Liver (tissue), 3 donors: ENCODE results near the gene CLIP1.

Experiments used
- ATF3 ChIP-seq: IDR thresholded peaks from 2 replicates; pipeline ENCODE4 v1.6.1; 2016; ENCODE audit warnings: antibody characterized with exemption
- CTCF ChIP-seq: fragments of 150-350 bp; IDR thresholded peaks from 2 replicates; pipeline ENCODE4 v1.5.1; 2017; ENCODE audit warnings: improper control_type of control experiment, low read depth, low read length; ENCODE audit not compliant: missing input control
- EGR1 ChIP-seq, 2 donors: IDR thresholded peaks; 2 replicates each; pipeline ENCODE4 v1.6.1; 2016 to 2018; ENCODE audit warnings: antibody characterized with exemption in 2 of 2, low read depth in 2 of 2
- FOXA1 ChIP-seq: IDR thresholded peaks from 2 replicates; pipeline ENCODE4 v1.6.1; 2016; ENCODE audit warnings: antibody characterized with exemption
- GABPA ChIP-seq, 2 donors: IDR thresholded peaks in 1 of 2; conservative IDR thresholded peaks in 1 of 2; 2 replicates each; pipeline ENCODE4 v1.6.1; 2016; ENCODE audit warnings: antibody characterized with exemption in 2 of 2, mild to moderate bottlenecking in 1 of 2, moderate library complexity in 1 of 2
- HNF4G ChIP-seq: IDR thresholded peaks from 2 replicates; pipeline ENCODE4 v1.6.1; 2016; ENCODE audit warnings: antibody characterized with exemption
- JUND ChIP-seq, 2 donors: IDR thresholded peaks; 2 replicates each; pipeline ENCODE4 v1.6.1; 2016; ENCODE audit warnings: antibody characterized with exemption in 2 of 2
- MAX ChIP-seq: IDR thresholded peaks from 2 replicates; pipeline ENCODE4 v1.6.1; 2016; ENCODE audit warnings: antibody characterized with exemption
- NR2F2 ChIP-seq: IDR thresholded peaks from 2 replicates; pipeline ENCODE4 v1.6.1; 2016; ENCODE audit warnings: antibody characterized with exemption
- RAD21 ChIP-seq, 2 donors: IDR thresholded peaks; 2 replicates each; pipeline ENCODE4 v1.6.1; 2016; ENCODE audit warnings: antibody characterized with exemption in 2 of 2, mild to moderate bottlenecking in 2 of 2
- REST ChIP-seq: IDR thresholded peaks from 2 replicates; pipeline ENCODE4 v1.6.1; 2016; ENCODE audit warnings: antibody characterized with exemption, mild to moderate bottlenecking
- SP1 ChIP-seq: IDR thresholded peaks from 2 replicates; pipeline ENCODE4 v1.6.1; 2018; ENCODE audit warnings: antibody characterized with exemption, mild to moderate bottlenecking
- TAF1 ChIP-seq: conservative IDR thresholded peaks from 2 replicates; pipeline ENCODE4 v1.6.1; 2016; ENCODE audit warnings: antibody characterized with exemption, mild to moderate bottlenecking
- ZBTB33 ChIP-seq: IDR thresholded peaks from 2 replicates; pipeline ENCODE4 v1.6.1; 2016; ENCODE audit warnings: antibody characterized with exemption
- donor health status: healthy.
- donor health status: healthy.

GRCh38 chr12:122467983-122468382 is 45.5 kb upstream of the CLIP1 start:
- no peak for TF ChIP-seq RAD21 (IDR thresholded peaks at IDR 0.05)
- TF ChIP-seq CTCF = no peak
- TF ChIP-seq ATF3 = no peak
- TF ChIP-seq GABPA (IDR thresholded peaks at IDR 0.05 in 1 of 2, conservative IDR thresholded peaks at IDR 0.05 in 1 of 2) = no peak
- no peak for TF ChIP-seq MAX
- TF ChIP-seq REST = no peak
- TF ChIP-seq SP1 = no peak
- no peak for TF ChIP-seq FOXA1
- TF ChIP-seq HNF4G = no peak
- TF ChIP-seq TAF1 = no peak
- no peak for TF ChIP-seq NR2F2
- no peak for TF ChIP-seq EGR1 (IDR thresholded peaks at IDR 0.05; ENCODE audit: low read depth in 2 of 2)
- no peak for TF ChIP-seq JUND (IDR thresholded peaks at IDR 0.05)
- TF ChIP-seq ZBTB33 = no peak
